Prostate gland (tissue), 2 donors: ENCODE measurements around the gene SEZ6L. TPM values are rescaled to one million over a fixed set of nuclear protein-coding genes. Genes with fewer than 3 reads are reported as not detected.

ENCODE experiments used
- DNase-seq: peaks from one replicate; pipeline ENCODE4 v3.0.0-alpha.2; 2019; ENCODE audit warnings: low spot score
- H3K27ac ChIP-seq, 2 donors: fragments of 200-600 bp; sonication (generic); 2 replicates each; pipeline ENCODE4 v1.5.1; 2017 to 2019
- H3K27me3 ChIP-seq: fragments of 200-600 bp; sonication (generic); replicated peaks from 2 replicates; pipeline ENCODE4 v1.5.1; 2019; ENCODE audit not compliant: insufficient read depth
- H3K36me3 ChIP-seq, 2 donors: fragments of 200-600 bp; sonication (generic); 1 replicate in 1 of 2; 2 replicates in 1 of 2; pipeline versions ENCODE4 v1.5.1 to v1.8.1; 2017 to 2019
- H3K4me1 ChIP-seq: fragments of 200-600 bp; sonication (generic); replicated peaks from 2 replicates; pipeline ENCODE4 v1.5.1; 2019
- H3K4me3 ChIP-seq, 2 donors: fragments of 200-600 bp; sonication (generic); 2 replicates each; pipeline ENCODE4 v1.5.1; 2017 to 2019
- H3K9me3 ChIP-seq: fragments of 200-600 bp; sonication (generic); 2 replicates; pipeline ENCODE4 v1.5.1; 2017
- CTCF ChIP-seq, 4 experiments: fragments of 200-600 bp in 2 of 4; fragments of 450-650 bp in 2 of 4; sonication (generic) in 2 of 4; IDR thresholded peaks; 1 replicate in 3 of 4; 2 replicates in 1 of 4; pipeline ENCODE4 v1.5.1; 2016 to 2019; ENCODE audit warnings: antibody characterized with exemption in 4 of 4, mild to moderate bottlenecking in 2 of 4, moderate library complexity in 2 of 4
- POLR2A ChIP-seq: fragments of 450-650 bp; IDR thresholded peaks from one replicate; pipeline ENCODE4 v1.6.1; 2016; ENCODE audit warnings: antibody characterized with exemption, mild to moderate bottlenecking
- POLR2AphosphoS5 ChIP-seq: sonication (generic); formaldehyde crosslinking; IDR thresholded peaks from one replicate; pipeline ENCODE4 v1.6.1; 2017; ENCODE audit warnings: antibody characterized with exemption
- WGBS: methylation state at CpG from one replicate; pipeline ENCODE4 v1.1.5; 2018; 5-methylcytosine and 5-hydroxymethylcytosine counted together
- intact Hi-C: fragments of 100-400 bp; cut with DNase I; formaldehyde crosslinking; loops from one replicate; pipeline ENCODE4 v1.14.2; 2022
- total RNA-seq, 2 donors: library from RNA; depleted of rRNA; stranded (reverse); fragments of >200 nt; gene quantifications; one replicate each; pipeline ENCODE4 v1.1.0, GENCODE V29; 2016

The SEZ6L gene
- total RNA-seq, 2 donors from 2014 or later: 0.45 to 0.64 TPM

- intact Hi-C loops: no loop called here
- Histone ChIP-seq H3K36me3 (no peaks in the 10 kb centered on the region), H3K27ac (no peak overlapping the region), H3K27me3 (no peaks in the 10 kb centered on the region), H3K4me3 (no peak overlapping the region), H3K4me1 (no peaks in the 10 kb centered on the region), H3K9me3 (no peaks in the 10 kb centered on the region)
- WGBS: 72% methylated on average over 3 of the region's 3 CpGs
- no peak for DNase-seq
- TF ChIP-seq CTCF (IDR thresholded peaks at IDR 0.05): no peak
- TF ChIP-seq POLR2AphosphoS5: no peak
- no peak for TF ChIP-seq POLR2A
These were observed 25.1 kb downstream of the SEZ6L start for GRCh38 chr22:26194313-26194712.

DNA sequence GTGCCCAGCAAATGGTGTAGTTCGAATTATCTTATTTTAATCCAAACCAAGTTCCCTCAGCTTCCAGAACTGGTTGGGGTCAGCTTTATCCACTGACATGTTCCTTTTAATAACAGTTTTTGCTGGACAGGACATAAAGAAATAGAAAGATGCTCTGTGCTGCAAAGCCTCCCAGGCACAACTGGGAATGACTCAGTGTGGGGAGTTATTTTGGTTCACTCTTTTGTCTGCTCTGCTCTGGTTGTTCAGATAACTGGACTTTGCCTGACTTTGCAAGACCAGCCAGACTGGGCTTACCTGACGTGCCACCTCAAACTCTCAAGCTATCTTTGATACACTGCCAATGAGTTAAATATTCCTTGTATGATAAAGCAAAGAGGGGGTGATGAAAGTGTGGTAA, 25.6 kb downstream of the SEZ6L start:
- no peaks in the 10 kb centered on the region for H3K36me3 ChIP-seq
- no peak overlapping the region for H3K27ac ChIP-seq
- H3K4me1 ChIP-seq: no peaks in the 10 kb centered on the region
- no peaks in the 10 kb centered on the region for H3K27me3 ChIP-seq
- TF ChIP-seq CTCF (IDR thresholded peaks at IDR 0.05): no peak
- TF ChIP-seq POLR2A: no peak
- TF ChIP-seq POLR2AphosphoS5: no peak
- no peak for DNase-seq
- no peak overlapping the region for H3K4me3 ChIP-seq
- intact Hi-C loops: no loop called here
- 48% methylated on average over 2 of the region's 2 CpGs for WGBS
- no peaks in the 10 kb centered on the region for H3K9me3 ChIP-seq

DNA sequence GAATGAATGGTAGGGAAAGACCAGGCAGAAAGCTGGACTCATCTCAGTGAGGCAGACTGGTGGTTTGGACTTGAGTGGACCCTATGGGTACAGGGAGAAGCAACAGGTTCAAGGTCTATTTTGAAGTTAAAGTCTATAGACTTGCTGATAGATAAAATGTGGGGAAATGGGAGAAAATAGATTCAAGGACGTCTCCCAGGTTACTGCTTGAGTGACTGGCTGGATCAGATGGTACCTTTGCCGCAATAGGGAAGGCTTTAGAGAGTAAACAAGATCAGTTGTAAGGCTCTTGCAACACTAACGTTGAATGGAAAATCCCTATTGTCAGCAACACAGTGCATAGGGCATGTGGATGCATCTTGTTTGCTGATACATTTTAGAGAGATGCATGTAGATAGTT, 27.4 kb downstream of the SEZ6L start:
- Histone ChIP-seq H3K4me3 (no peak overlapping the region), H3K27ac (no peak overlapping the region), H3K27me3 (no peaks in the 10 kb centered on the region), H3K36me3 (no peaks in the 10 kb centered on the region), H3K9me3 (no peaks in the 10 kb centered on the region), H3K4me1 (no peaks in the 10 kb centered on the region)
- DNase-seq: no peak
- 79% methylated on average over 3 of the region's 3 CpGs for WGBS
- intact Hi-C loops: no loop called here
- TF ChIP-seq POLR2A: no peak
- no peak for TF ChIP-seq POLR2AphosphoS5
- TF ChIP-seq CTCF (IDR thresholded peaks at IDR 0.05): no peak

GRCh38 chr22:26197425-26197824, 28.2 kb downstream of the SEZ6L start:
- Histone ChIP-seq H3K36me3 (no peaks in the 10 kb centered on the region), H3K27me3 (no peaks in the 10 kb centered on the region), H3K4me1 (no peaks in the 10 kb centered on the region), H3K9me3 (no peaks in the 10 kb centered on the region), H3K27ac (no peak overlapping the region), H3K4me3 (no peak overlapping the region)
- intact Hi-C loops: no loop called here
- DNase-seq: no peak
- WGBS: 93% methylated on average over 1 of the region's 1 CpG
- TF ChIP-seq CTCF (IDR thresholded peaks at IDR 0.05): no peak
- TF ChIP-seq POLR2AphosphoS5: no peak
- TF ChIP-seq POLR2A: no peak

DNA sequence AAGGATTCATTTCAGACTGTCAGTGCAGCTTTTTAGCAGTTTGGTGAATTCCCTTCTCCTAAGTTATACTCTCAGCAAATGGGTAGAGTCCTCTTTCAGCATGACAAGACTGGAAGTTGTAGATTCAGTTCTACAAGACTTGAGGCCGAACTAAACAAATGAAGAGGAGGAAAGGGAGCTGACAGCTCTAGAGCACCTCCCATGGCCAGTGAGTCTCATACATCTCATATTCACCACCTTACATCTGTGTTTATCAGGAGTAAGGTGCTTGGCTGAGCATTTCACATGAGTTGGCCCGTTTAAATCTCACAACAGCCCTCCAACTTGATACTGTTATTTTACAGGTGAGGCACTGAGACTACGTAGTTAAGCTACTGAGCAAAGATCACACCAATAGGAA, 30.4 kb downstream of the SEZ6L start:
- no peak for TF ChIP-seq POLR2AphosphoS5
- TF ChIP-seq CTCF (IDR thresholded peaks at IDR 0.05): no peak
- no peak for TF ChIP-seq POLR2A
- Histone ChIP-seq H3K9me3 (no peaks in the 10 kb centered on the region), H3K4me3 (no peak overlapping the region), H3K27ac (no peak overlapping the region), H3K36me3 (no peaks in the 10 kb centered on the region), H3K27me3 (no peaks in the 10 kb centered on the region), H3K4me1 (no peaks in the 10 kb centered on the region)
- DNase-seq: no peak
- 76% methylated on average over 3 of the region's 3 CpGs for WGBS
- intact Hi-C loops: no loop called here
